ENCODE data around the gene NEURL1B.

NEURL1B gene

GRCh38 chr5:172728481-172729241 lies 87.6 kb downstream of the NEURL1B start:
- no peak for DNase-seq (ENCODE audit: low read depth in 4 of 4, low spot score in 1 of 4)

- DNase-seq (ENCODE audit: low read depth in 4 of 4, low spot score in 1 of 4), result no peak
Observed at GRCh38 chr5:172729588-172729987, 88.5 kb downstream of the NEURL1B start.

- DNase-seq (ENCODE audit: low read depth in 4 of 4, low spot score in 1 of 4), result no peak
Observed at GRCh38 chr5:172730222-172730621, 89.2 kb downstream of the NEURL1B start.

GRCh38 chr5:172730981-172731679 lies 90.1 kb downstream of the NEURL1B start:
- no peak for DNase-seq (ENCODE audit: low read depth in 4 of 4, low spot score in 1 of 4)

- no peak for DNase-seq (ENCODE audit: low read depth in 4 of 4, low spot score in 1 of 4)
Observed at GRCh38 chr5:172731680-172732074, 90.6 kb downstream of the NEURL1B start.

- no peak for DNase-seq (ENCODE audit: low read depth in 4 of 4, low spot score in 1 of 4)
Observed at GRCh38 chr5:172732201-172732865, 91.3 kb downstream of the NEURL1B start.

GRCh38 chr5:172733131-172733973 lies 92.3 kb downstream of the NEURL1B start:
- DNase-seq (ENCODE audit: low read depth in 4 of 4, low spot score in 1 of 4), result no peak

GRCh38 chr5:172733974-172734346 lies 92.9 kb downstream of the NEURL1B start:
- DNase-seq (ENCODE audit: low read depth in 4 of 4, low spot score in 1 of 4), result no peak

GRCh38 chr5:172735141-172735831 lies 94.2 kb downstream of the NEURL1B start:
- DNase-seq (ENCODE audit: low read depth in 4 of 4, low spot score in 1 of 4), result no peak

GRCh38 chr5:172736508-172737135 lies 95.6 kb downstream of the NEURL1B start:
- no peak for DNase-seq (ENCODE audit: low read depth in 4 of 4, low spot score in 1 of 4)

GRCh38 chr5:172739375-172739774 lies 98.3 kb downstream of the NEURL1B start:
- no peak for DNase-seq (ENCODE audit: low read depth in 4 of 4, low spot score in 1 of 4)

- no peak for DNase-seq (ENCODE audit: low read depth in 4 of 4, low spot score in 1 of 4)
Observed at GRCh38 chr5:172740428-172741205, 99.6 kb downstream of the NEURL1B start.

All from stimulated activated CD4-positive, alpha-beta T cell treated with anti-CD3 and anti-CD28 coated beads, Interleukin-1b, Interleukin-23, amount 100 ng/mL, for 24 hours (primary cell).